Esophagus mucosa (tissue), 1 donor: ENCODE results near the gene MLANA. TPM values are rescaled to one million over a fixed set of nuclear protein-coding genes. Genes with fewer than 3 reads are reported as not detected.

ENCODE experiments used
- ATAC-seq: fragments of 200-7000 bp; cut with Tn5 transposase; one replicate; pipeline ENCODE4 v1.9.1; 2020
- total RNA-seq: library from RNA; stranded (reverse); gene quantifications from one replicate; pipeline ENCODE4 v1.2.4, GENCODE V29; 2023
- donor health status: DM: yes; HTN: yes; CAD: no.

MLANA gene, protein sequence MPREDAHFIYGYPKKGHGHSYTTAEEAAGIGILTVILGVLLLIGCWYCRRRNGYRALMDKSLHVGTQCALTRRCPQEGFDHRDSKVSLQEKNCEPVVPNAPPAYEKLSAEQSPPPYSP
- total RNA-seq, result not detected

DNA sequence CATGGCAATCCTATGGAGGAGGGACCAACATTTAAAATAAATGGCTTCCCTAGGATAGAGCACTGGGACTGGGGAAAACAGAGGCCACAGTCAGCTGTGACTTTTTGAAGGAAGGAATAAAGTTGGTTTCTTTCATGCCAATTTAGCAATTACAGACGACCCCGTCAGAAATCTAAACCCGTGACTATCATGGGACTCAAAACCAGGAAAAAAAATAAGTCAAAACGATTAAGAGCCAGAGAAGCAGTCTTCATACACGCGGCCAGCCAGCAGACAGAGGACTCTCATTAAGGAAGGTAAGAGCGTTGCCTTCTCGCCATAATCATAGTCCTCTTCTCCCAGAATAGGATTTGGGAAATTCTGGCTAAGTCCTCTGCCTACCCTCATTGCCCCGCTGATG lies at the start of gene MLANA:
TSS of gene MLANA (plus strand) at position 249 of the 400 bp plus-strand sequence. CDS start 1,586 bp downstream, outside the sequence.
- ATAC-seq, result no peak

DNA sequence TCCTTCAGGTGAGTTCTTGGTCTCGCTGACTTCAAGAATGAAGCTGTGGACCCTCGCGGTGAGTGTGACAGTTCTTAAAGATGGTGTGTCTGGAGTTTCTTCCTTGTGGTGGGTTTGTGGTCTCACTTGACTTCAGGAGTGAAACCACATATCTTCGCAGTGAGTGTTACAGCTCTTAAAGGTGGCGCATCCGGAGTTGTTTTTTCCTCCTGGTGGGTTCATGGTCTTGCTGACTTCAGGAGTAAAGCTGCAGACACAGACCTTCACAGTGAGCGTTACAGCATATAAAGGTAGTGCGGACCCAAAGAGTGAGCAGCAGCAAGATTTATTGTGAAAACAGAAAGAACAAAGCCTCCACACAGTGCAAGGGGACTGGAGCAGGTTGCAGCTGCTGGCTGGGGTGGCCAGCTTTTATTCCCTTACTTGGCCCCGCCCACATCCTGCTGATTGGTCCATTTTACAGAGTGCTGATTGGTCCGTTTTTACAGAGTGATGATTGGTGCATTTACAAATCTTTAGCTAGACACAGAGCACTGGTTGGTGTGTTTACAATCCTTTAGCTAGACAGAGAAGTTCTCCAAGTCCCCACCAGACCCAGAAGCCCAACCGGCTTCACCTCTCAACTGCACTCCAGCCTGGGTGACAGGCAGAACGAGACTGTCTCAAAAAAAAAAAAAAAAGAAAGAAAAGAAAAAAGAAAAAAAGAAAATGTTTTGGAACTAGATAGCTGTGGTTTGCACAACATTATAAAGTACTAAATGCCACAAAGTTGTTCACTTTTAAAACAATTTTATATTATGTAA lies 48.7 kb upstream of the MLANA start:
- no peak for ATAC-seq

DNA sequence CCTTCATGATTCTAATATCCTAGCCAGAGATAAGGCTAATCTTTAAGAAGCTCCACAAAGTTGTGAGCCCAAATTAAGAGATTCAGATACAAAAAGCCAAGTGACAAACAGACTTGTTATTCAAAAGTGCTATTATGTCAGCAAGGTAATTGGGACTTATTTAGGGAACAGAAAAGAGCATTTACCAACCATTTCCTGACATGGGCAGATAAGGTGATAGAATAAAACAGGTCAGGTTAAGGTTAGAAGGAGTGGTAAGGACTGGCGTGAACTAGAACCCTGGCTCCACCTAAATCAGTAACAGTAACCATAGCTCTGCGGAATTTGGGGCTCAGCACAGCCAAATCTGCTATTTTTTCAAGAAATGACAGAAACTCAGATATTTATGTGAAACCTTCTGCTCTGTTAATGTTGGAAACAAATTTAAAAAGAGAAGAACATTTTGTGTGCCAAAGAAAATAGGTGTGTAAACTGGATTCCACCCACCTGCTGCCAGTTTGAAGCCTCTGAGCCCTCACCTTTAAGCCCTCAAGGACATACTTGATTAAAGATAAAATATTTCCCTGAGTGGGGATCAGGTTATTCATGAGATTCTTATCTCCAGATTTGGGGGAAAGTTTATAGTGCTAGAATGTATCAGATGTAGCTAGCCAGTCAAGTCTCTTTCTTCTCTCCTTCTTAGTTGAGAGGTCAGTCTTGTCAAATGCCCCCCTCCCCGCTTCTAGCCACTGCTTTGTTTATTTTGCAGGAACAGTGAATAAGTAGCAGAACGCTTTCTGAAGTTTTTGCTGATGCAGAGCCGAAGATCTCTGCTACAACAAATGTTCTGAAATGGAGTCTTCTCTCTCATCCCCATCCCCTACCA lies 47.5 kb upstream of the MLANA start:
- ATAC-seq, result no peak

DNA sequence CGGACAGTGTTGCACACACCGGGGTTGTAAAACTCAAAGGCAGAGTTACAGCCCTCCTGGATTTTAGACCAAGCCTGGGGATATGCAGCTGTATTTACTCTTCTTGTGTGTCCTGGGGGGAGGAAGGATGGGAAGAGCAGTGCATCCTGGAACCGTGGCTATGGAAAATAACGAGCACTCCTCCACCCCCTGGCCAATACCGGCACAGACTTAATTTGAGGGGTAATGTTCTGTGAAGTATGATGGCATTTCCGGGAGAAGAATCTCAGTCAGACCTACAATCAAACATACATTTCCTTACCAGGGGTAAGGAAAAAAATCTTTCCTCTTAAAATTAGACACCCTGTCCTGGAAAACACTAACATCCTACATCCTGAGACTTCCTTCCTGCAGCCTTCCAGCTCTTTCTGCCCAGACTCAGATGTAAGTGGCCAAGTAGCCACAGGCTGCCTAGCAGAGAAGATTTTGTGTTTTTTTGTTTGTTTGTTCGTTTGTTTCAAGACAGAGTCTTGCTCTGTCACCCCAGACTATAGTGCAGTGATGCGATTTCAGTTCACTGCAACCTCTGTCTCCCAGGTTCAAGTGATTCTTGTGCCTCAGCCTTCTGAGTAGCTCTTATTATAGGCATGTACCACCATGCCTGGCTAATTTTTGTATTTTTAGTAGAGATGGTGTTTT lies 46.8 kb upstream of the MLANA start:
- ATAC-seq, result no peak

DNA sequence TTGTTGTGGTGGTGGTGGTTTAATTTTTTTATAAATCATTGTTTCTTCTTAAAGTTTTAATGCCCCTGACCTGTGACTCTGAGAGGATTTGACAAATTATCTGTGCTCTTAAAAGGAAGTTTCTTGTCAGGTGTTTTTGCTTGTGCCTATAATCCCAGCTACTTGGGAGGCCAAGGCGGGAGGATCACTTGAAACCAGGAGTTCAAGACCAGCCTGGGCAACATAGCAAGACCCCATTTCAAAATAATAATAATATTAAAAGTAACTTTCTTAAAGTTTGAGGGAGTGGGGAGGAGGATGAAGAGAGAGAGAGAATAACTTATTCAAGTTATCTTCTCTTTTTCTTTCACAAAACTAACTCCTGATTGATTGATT lies 45.5 kb upstream of the MLANA start:
- ATAC-seq, result no peak

DNA sequence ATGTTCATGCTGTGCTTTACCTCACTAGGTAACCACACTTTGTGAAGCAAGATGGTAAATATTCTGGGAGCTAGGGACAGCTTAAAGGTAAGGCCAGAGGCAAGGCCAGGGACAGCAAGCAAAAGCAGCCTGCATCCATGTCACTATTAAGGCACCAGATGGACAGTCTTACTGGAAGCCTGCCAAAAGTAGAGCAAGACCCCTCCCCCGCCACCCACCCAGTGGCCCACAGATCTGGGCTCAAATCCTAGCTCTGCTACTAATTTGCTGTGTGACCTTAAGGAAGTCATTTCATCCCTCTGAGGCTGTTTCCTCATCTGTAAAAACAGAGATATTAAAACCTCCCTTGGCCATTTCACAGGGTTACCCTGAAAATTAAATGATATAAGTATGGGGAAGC lies 44.6 kb upstream of the MLANA start:
- ATAC-seq, result no peak

DNA sequence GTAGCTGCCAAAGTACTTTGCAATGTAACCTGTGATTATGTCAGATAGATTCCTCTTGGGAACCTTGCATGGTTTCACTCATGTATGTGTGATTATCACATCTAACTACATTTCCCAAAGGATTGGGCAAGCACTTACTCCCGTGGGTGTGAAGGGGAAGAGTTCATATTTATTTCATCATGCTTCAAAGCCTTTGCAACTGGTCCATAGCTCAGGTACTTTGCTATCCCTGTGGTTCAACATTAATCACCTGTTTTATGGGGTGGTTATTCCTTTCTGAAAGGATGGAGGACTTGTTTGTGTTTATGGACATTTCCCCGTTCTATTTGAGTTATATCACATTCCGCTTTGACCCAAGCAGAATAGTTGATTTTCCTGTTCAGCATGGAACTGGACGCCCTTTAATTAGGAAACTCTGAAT lies 44.2 kb upstream of the MLANA start:
- ATAC-seq, result peak; percentile 39

DNA sequence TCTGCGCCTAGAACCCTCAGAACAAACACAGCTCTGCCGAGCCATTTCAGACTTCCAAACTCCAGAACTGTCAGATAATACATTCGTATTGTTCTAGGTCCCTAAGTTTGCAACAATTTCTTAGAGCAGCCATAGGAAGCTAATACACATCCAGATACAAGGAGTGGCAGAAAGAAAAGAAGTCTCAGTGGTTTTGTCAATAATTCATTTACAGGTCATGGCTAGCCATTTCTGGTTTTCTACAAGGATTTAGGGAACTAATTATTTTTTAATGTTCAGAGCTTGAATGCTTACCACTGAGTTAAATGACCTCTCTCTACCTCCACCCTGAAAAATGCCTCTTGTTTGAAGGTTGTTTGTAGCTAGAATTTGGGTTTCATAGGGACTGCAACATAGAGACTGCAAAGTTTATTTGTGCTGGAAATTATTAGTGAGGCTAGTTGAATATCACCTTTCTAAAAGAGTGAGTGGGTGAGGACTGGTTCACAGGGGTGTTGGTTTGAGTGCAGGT lies 42.3 kb upstream of the MLANA start:
- no peak for ATAC-seq

DNA sequence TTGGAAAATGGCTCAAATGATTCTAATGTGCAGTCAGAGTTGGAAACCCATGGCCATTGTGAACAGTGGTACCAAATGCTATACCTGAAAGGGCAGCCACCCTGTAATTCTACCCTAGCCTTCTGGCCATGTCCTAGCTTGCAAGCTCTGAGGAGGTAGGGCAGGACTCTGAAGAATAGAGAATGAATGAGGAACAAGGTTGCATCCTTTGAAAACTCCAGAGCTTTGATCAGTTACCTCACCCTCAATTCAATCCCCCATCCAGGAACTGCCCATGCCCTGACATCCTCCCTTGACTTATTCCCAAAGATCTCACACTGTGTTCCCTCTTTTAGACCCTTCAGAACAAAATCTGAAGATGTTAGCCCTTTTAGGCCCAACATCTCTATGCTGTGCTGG lies 40.0 kb upstream of the MLANA start:
- peak; percentile 65 for ATAC-seq

DNA sequence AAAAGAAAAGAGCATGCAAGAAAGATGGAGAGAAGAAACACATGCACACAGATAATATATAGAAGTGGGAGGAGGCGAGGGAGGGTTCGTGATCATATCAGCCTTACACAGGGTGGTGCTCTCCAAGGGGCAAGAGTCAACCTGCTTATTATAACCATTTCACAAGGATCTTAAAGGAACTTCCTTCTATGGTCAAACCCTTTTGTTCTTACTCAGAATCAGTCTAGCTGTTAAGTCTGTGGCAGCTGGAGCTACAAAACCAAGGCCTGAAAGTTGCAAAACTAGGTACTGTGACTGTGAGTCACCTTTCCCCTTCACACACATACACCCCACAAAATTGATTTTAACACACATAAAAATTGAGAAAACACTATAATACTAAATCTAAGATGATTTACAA lies 39.2 kb upstream of the MLANA start:
- ATAC-seq, result peak; percentile 92

DNA sequence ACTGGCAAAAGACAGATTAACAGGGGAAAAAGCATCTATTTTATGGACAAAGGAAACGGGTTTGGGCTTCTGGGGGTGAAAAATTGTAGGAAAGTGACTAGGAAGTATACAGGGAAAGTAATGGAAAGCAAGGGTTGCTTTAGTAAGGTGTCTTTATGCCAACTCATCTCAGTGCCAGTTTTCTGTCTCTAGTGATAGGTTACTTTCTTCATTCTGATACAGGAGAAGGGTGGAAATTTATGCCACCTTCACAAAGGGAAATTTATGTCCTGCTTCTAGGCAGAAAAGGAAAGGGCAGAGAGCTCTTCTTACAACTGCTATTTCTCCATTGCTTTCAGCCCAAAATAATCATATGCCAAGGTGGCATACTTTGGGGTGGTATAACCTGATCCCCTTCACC lies 37.7 kb upstream of the MLANA start:
- ATAC-seq, result no peak

DNA sequence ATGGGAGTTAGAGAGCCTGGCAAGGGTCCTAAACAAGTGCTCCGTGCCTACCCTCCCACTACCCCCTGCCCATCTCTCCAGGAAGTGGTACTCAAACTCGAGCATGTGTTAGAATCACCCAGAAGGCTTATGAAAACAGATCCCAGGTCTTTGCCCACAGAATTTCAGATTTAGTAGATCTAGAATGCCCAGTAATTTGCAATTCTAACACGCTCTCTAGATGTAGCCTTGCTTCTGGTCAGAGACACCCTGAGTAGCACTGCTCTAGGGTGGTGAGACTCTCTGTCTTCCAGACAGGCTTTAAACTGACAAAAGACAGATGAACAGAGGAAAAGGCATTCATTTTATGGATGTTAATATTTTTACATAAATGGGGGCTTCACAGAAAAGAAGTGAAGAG lies 37.1 kb upstream of the MLANA start:
- no peak for ATAC-seq

DNA sequence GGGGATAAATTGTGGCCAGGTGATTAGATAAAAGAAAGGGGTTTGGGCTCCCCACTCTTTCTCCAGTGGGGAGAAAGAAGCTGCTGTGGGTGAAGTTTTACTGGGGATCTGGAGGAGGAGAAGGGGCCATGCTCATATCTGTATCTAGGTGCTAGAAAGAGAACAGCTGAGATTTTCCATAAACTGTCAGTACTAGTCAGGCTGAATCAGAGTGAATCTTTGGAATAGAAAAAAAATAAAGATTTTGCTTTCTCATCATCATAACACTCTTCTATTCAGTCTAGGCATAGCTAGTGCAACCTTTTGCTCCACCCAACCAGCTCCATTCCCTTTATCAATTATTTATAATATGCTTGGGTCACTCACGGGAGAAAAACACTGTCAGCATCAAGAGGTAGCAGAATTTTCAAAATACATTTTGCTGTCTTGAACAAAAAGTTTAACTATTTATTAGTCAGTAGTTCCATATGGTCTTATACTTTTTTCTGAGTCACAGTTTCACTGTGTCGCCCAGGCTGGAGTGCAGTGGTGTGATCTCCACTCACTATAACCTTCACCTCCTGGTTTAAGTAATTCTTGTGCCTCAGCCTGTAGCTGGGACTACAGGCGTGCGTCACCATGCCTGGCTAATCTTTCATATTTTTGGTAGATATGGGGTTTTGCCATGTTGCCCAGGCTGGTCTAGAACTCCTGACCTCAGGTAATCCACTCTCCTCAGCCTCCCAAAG lies 36.5 kb upstream of the MLANA start:
- ATAC-seq, result no peak

DNA sequence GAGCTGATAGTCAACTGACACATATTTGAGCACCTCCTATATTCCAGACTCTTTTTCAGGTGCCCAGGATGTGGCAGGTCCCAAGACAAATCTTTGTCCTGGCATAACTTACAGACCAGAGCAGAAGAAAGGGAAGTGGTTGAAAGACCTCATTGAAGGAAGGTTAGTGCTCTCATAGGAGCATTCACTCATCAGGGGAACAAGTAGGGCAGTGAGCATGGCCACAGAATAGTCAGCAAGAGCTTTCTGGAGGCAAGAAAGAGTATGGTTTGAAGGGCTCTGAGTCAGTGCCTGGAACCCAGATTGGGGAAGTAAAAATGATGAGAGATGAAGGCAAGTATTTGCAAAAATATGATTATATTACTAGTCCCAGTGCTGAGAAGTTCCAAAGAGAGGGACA lies 32.8 kb upstream of the MLANA start:
- ATAC-seq, result no peak

DNA sequence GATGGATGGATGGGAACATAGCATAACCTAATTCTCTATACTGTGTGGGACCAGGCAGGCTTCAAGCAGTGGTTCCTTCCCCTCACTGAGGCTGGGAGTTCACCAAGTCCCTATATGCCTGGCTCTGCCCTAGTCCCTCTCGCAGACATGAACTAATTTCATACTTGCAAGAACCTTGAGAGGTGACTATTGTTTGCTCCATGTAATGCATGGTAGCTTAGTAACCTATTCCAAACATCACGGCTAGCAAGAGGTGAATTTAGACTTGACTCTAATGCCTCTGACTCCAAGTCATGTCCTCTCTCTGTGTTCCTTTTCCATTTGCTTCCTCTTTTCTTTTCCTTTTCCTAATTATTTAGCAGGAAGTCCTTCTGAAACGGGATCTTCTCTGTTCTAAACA lies 31.9 kb upstream of the MLANA start:
- ATAC-seq, result no peak

DNA sequence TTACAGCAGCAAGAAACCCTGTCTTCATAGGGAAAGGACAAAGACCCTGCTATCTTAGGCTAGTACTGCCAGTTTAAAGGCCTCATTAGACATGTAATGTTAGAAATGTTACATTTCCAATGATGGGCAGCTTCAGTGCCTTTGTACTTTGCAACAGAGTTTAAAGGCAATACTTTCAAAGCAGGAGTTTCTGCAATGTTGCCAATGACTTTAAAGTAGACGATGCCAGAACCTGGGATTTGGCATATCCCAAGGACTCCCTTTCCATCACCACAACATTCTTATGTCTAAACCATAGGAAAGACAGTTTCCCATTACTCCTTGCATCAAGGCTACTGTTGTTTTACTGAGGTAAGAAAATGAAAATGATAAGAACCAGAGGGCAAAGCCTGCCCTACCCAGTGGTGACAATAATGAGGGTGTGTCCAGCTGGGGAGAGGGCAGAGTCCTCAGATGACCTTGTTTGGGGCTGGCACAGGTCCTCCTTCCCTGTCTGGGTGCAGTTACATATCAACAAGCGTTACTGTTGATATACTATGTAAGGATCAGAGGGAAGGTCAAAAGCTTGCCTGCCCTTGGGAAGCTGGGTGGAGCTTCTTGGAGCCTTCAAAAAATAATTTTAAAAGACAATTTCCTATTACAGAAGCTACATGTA lies 27.5 kb upstream of the MLANA start:
- no peak for ATAC-seq

DNA sequence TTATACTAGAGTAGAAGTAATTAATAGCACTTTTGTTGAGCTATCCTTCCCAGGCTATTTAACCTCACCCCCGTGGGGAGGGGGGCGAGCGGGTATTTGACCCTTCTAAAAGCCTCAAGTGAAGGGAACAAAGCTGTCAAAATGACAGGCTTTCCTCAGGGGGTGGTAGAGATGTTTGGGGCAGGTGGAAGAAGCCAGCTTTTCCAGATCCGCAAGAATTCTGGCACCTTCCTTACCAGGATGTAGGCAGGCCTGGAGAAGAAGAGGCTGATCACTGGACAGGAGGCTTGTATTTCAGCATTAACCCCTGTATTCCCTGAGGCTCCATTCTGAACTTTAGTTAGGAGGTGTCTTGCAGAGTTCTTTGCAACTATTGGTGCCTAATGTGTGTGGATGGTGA lies 26.2 kb upstream of the MLANA start:
- ATAC-seq, result no peak

DNA sequence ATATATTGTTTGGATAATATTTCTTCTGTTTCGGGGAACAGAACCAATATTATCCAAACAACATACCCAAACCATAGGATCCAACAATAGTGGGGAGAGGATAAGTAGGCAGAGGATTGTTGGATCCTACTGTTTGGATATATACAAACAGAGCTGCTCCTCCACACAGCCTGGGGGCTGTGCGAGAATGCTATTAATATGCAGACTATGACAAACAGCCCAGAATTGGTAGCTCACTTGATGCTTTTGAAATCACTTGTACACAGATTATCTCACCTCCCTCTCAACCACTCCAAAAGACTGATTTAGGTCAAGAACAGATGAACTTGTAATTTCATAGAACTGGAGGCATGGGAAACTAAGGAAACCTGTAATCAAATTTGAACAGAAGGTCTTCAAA lies 24.4 kb upstream of the MLANA start:
- no peak for ATAC-seq

DNA sequence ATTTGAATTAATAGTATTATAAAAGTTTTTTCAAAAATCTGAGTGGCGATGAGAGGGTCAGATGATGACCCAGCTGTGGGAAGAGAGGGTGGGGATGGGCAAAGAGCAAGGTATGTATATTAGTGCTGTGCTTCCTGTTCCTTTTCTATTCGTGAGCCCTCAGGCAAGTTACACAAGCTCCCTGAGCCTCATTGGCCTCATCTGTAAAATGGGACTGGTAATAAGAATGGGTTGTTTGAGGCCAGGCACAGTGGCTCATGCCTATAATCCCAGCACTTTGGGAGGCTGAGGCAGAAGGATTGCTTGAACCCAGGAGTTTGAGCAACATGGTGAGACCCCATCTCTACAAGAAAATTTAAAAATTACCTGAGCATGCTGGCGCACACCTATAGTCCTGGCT lies 24.0 kb upstream of the MLANA start:
- ATAC-seq, result no peak

DNA sequence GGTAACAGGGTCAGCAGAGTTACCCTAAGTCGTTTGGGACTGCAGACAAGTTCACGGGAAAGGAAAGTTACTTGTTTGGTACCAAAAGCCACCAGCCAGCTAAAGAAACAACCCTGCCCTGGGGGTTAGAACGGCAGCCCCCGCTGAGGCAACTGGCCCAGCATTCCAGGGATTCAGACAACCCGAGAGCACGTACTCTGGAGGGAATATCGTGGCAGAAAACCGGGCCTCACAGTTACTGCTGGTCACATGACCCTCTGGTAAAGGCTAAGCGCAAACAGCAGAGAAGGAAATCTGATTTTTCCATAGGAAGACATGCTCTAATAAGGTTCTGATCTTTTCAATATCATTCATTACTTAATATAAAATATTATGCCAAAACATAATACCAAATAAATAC lies 22.5 kb upstream of the MLANA start:
- no peak for ATAC-seq

DNA sequence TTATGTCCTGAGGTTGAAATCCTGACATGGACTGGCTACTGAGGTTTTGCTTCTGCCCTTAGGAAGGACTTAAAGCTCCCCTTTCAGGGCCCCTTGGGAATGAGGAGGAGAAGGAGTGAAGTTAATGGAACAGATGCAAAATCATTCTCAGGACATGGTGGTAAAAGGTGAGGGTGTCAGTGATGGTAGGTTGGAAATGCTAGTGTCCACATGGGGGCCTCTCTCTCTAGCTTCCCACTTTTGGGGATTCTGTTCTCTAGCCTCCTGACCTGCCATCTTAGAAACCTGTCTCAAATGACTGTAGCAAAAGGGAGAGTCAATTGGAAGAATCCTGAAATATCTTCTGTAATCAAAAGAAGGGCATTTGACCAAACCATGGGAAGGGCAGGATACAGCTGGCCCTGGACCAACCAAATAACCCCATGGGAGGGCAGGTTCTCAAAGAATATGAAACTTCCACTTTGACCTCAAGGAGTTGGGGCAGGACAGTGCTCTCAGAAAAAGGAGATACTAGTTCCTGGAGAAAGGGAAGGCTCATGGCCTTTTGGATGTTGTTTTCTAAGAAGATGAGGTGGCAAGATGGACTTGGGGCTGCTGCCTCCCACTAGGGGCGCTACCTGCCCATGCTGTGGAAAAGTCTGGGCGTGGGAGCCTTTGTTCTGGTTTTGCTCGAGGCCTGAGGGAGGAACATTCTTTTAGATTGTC lies 21.2 kb upstream of the MLANA start:
- ATAC-seq, result peak; percentile 78
